T-cell (primary cell): ENCODE data around the gene KRTAP12-3. TPM values are rescaled to one million over a fixed set of nuclear protein-coding genes. Genes with fewer than 3 reads are reported as not detected.
"Not testable (repeated sequence)": the region's sequence is repeated elsewhere in the genome, so short reads cannot be mapped to it uniquely, and the experiment has no call there.

Source experiments
- ATAC-seq, 4 experiments: fragments of 200-7000 bp in 3 of 4; fragments of 150-1000 bp in 1 of 4; cut with Tn5 transposase; replicated peaks in 1 of 4; 1 replicate in 3 of 4; 2 replicates in 1 of 4; pipeline ENCODE4 v1.10.0; 2021; ENCODE audit warnings: moderate library complexity in 3 of 4, mild to moderate bottlenecking in 2 of 4, moderate number of reproducible peaks in 1 of 4
- CTCF ChIA-PET, 2 donors: fragments of 300-600 bp; sonication (Branson Sonifier 250); formaldehyde crosslinking; loops; one replicate each; lab custom pipeline; 2022; ENCODE audit warnings: antibody characterized with exemption in 2 of 2; lab: Charles Lee
- POLR2A ChIA-PET, 2 donors: fragments of 300-600 bp; sonication (Branson Sonifier 250); formaldehyde crosslinking; loops; one replicate each; lab custom pipeline; 2022; ENCODE audit warnings: antibody characterized with exemption in 2 of 2; lab: Charles Lee
- DNase-seq, 35 experiments: peaks; one replicate each; pipeline versions ENCODE4 v3.0.0 to v3.0.0-alpha.2; 2013 to 2023
- H3K27ac ChIP-seq: one replicate; pipeline ENCODE4 v1.5.1; 2013; ENCODE audit warnings: low read length
- H3K27me3 ChIP-seq, 2 experiments: replicated peaks in 1 of 2; 1 replicate in 1 of 2; 2 replicates in 1 of 2; pipeline versions ENCODE4 v1.6.1 to v1.7.0; 2013; ENCODE audit warnings: low read length in 1 of 2, mixed read lengths in 1 of 2; ENCODE audit not compliant: control insufficient read depth in 2 of 2, insufficient read depth in 2 of 2; ENCODE audit errors: extremely low read depth in 1 of 2
- H3K36me3 ChIP-seq, 2 donors: 1 replicate in 1 of 2; 2 replicates in 1 of 2; pipeline versions ENCODE4 v1.6.1 to v1.7.0; 2013; ENCODE audit warnings: low read length in 1 of 2; ENCODE audit not compliant: control insufficient read depth in 2 of 2, insufficient read depth in 1 of 2; ENCODE audit errors: extremely low read depth in 1 of 2
- H3K4me1 ChIP-seq, 2 experiments: 1 replicate in 1 of 2; 2 replicates in 1 of 2; pipeline versions ENCODE4 v1.6.1 to v1.7.0; 2013; ENCODE audit warnings: low read length in 2 of 2, mixed read lengths in 1 of 2; ENCODE audit not compliant: insufficient read depth in 2 of 2, control insufficient read depth in 1 of 2; ENCODE audit errors: extremely low read depth in 1 of 2
- H3K4me3 ChIP-seq, 2 donors: 1 replicate in 1 of 2; 2 replicates in 1 of 2; pipeline versions ENCODE4 v1.5.1 to v1.7.0; 2013; ENCODE audit warnings: mild to moderate bottlenecking in 2 of 2, low read length in 1 of 2, moderate library complexity in 1 of 2; ENCODE audit not compliant: control insufficient read depth in 1 of 2; ENCODE audit errors: extremely low read depth in 1 of 2
- H3K9me3 ChIP-seq: 2 replicates; pipeline ENCODE4 v1.7.0; 2013
- H3K27ac Mint-ChIP-seq, 2 donors: one replicate each; pipeline ENCODE4 v1.8.0; 2020 to 2021; ENCODE audit warnings: mild to moderate bottlenecking in 2 of 2, mixed read lengths in 2 of 2
- H3K27me3 Mint-ChIP-seq, 2 donors: one replicate each; pipeline ENCODE4 v1.8.0; 2021 to 2022; ENCODE audit warnings: mixed read lengths in 2 of 2
- H3K36me3 Mint-ChIP-seq: one replicate; pipeline ENCODE4 v1.8.0; 2021; ENCODE audit warnings: mixed read lengths
- H3K4me1 Mint-ChIP-seq, 3 donors: one replicate each; pipeline ENCODE4 v1.8.0; 2020 to 2022; ENCODE audit warnings: mixed read lengths in 3 of 3, mild to moderate bottlenecking in 1 of 3
- H3K4me3 Mint-ChIP-seq, 3 donors: one replicate each; pipeline ENCODE4 v1.8.0; 2020 to 2022; ENCODE audit warnings: mild to moderate bottlenecking in 3 of 3, mixed read lengths in 3 of 3, moderate library complexity in 3 of 3
- H3K9me3 Mint-ChIP-seq, 3 donors: one replicate each; pipeline ENCODE4 v1.8.0; 2020 to 2022; ENCODE audit warnings: mixed read lengths in 3 of 3
- WGBS: methylation state at CpG from one replicate; pipeline ENCODE4 v1.1.5; 2013; ENCODE audit warnings: missing lambda C conversion rate; ENCODE audit not compliant: insufficient coverage; 5-methylcytosine and 5-hydroxymethylcytosine counted together
- total RNA-seq, 35 experiments: library from RNA in 6 of 35; stranded (reverse) in 6 of 35; fragments of 120-200 nt in 1 of 35; gene quantifications; one replicate each; pipeline versions ENCODE4 v1.2.1 to v1.2.4 and lab custom pipeline; 2013 to 2026

KRTAP12-3 gene
- total RNA-seq, 5 donors from 2014 or later (not counting 1 experiment from before 2014, with no cell fraction given), result not detected

GRCh38 chr21:44625756-44626155, 32.0 kb upstream of the KRTAP12-3 start:
- H3K9me3 Mint-ChIP-seq, result peaks cover 28 to 42% (median 34%) of the 10 kb centered on the region in 3 donors

GRCh38 chr21:44626262-44626661, 31.5 kb upstream of the KRTAP12-3 start:
- H3K4me3 Mint-ChIP-seq, result peak overlapping the region in 1 of 3 donors; percentile 17
- ATAC-seq (peak in 1 of 4 experiments; percentile 54), DNase-seq (peak in 18 of 35 experiments; percentile 10 to 57 (median 22))
- no peaks in the 10 kb centered on the region for H3K27me3 Mint-ChIP-seq
- 26% methylated on average over 9 of the region's 10 CpGs for WGBS
- H3K36me3 Mint-ChIP-seq, result peaks cover 26% of the 10 kb centered on the region
- Histone ChIP-seq H3K36me3 (no peaks in the 10 kb centered on the region), H3K9me3 (peaks cover 4% of the 10 kb centered on the region), H3K4me1 (peaks cover 9 to 58% of the 10 kb centered on the region in 2 experiments), H3K27me3 (no peaks in the 10 kb centered on the region), H3K27ac (no peak overlapping the region), H3K4me3 (no peak overlapping the region)
- no peak overlapping the region for H3K27ac Mint-ChIP-seq
- peaks cover 15 to 32% (median 31%) of the 10 kb centered on the region in 3 donors for H3K4me1 Mint-ChIP-seq
- ChIA-PET POLR2A (no interaction called here), CTCF (interaction anchor here in 1 of 2 donors (0.6 kb wide), 1 partner anchor 1107 kb away, joined by 3 read pairs; no protein-coding TSS in a partner anchor)
- peaks cover 33 to 45% (median 37%) of the 10 kb centered on the region in 3 donors for H3K9me3 Mint-ChIP-seq

More at GRCh38 chr21:44625756-44626155, 32.0 kb upstream of the KRTAP12-3 start:
- ATAC-seq, result no peak
- 100% methylated on average over 1 of the region's 7 CpGs for WGBS
- no peak overlapping the region for H3K4me3 ChIP-seq
- peaks cover 9 to 58% of the 10 kb centered on the region in 2 experiments for H3K4me1 ChIP-seq
- CTCF ChIA-PET, result interaction anchor here in 1 of 2 donors (0.6 kb wide), 1 partner anchor 1108 kb away, joined by 3 read pairs; no protein-coding TSS in a partner anchor
- Mint-ChIP-seq H3K4me3 (peak overlapping the region in 1 of 3 donors; percentile 17), H3K36me3 (peaks cover 23% of the 10 kb centered on the region), H3K4me1 (peaks cover 16 to 32% (median 29%) of the 10 kb centered on the region in 3 donors), H3K27me3 (no peaks in the 10 kb centered on the region), H3K27ac (no peak overlapping the region)
- no peak for DNase-seq
- POLR2A ChIA-PET, result no interaction called here
- H3K9me3 ChIP-seq, result peaks cover 3% of the 10 kb centered on the region
- H3K36me3 ChIP-seq, result no peaks in the 10 kb centered on the region
- H3K27me3 ChIP-seq, result no peaks in the 10 kb centered on the region
- H3K27ac ChIP-seq, result no peak overlapping the region

GRCh38 chr21:44626673-44627143, 31.0 kb upstream of the KRTAP12-3 start, which contains the start of gene KRTAP10-9:
KRTAP10-9 (plus strand) TSS chr21:44627093; CDS start chr21:44627172, 79 bp downstream.
- Histone ChIP-seq H3K27me3 (no peaks in the 10 kb centered on the region), H3K27ac (no peak within 1 kb of the TSS), H3K9me3 (peaks cover 4% of the 10 kb centered on the region), H3K36me3 (no peaks in the 10 kb centered on the region), H3K4me1 (peaks cover 9 to 58% of the 10 kb centered on the region in 2 experiments), H3K4me3 (no peak within 1 kb of the TSS)
- Mint-ChIP-seq H3K27ac (peak within 1 kb of the TSS in 1 of 2 donors; percentile 28), H3K9me3 (peaks cover 35 to 49% (median 40%) of the 10 kb centered on the region in 3 donors), H3K4me3 (peak within 1 kb of the TSS in 1 of 3 donors; percentile 17), H3K27me3 (no peaks in the 10 kb centered on the region), H3K36me3 (peaks cover 28% of the 10 kb centered on the region), H3K4me1 (peaks cover 15 to 32% (median 31%) of the 10 kb centered on the region in 3 donors)
- 53% methylated on average over 5 of the region's 7 CpGs for WGBS
- DNase-seq, result no peak
- ChIA-PET POLR2A (no interaction called here), CTCF (no interaction called here)
- no peak for ATAC-seq

- H3K27ac ChIP-seq, H3K27me3 Mint-ChIP-seq, H3K9me3 ChIP-seq, H3K4me3 ChIP-seq, CTCF ChIA-PET, DNase-seq, POLR2A ChIA-PET, H3K4me3 Mint-ChIP-seq, ATAC-seq, H3K27me3 ChIP-seq, H3K36me3 ChIP-seq: not testable (repeated sequence)
- Mint-ChIP-seq H3K27ac (peak overlapping the region in 1 of 2 donors; percentile 28), H3K4me1 (peaks cover 15 to 32% (median 31%) of the 10 kb centered on the region in 3 donors), H3K9me3 (peaks cover 38 to 53% (median 43%) of the 10 kb centered on the region in 3 donors), H3K36me3 (peaks cover 32% of the 10 kb centered on the region)
- WGBS, result 88% methylated on average over 14 of the region's 20 CpGs
- H3K4me1 ChIP-seq, result peaks cover 9 to 58% of the 10 kb centered on the region in 2 experiments
These were observed 30.4 kb upstream of the KRTAP12-3 start for GRCh38 chr21:44627181-44627822.

GRCh38 chr21:44627831-44628233, 29.9 kb upstream of the KRTAP12-3 start:
- H3K4me1 Mint-ChIP-seq, result peaks cover 15 to 32% (median 31%) of the 10 kb centered on the region in 3 donors
- 100% methylated on average over 1 of the region's 15 CpGs for WGBS

GRCh38 chr21:44628707-44629391, 28.9 kb upstream of the KRTAP12-3 start:
- Mint-ChIP-seq H3K36me3 (peaks cover 27% of the 10 kb centered on the region), H3K4me1 (peaks cover 15 to 32% (median 31%) of the 10 kb centered on the region in 3 donors), H3K9me3 (peaks cover 25 to 50% (median 33%) of the 10 kb centered on the region in 3 donors), H3K27ac (no peak overlapping the region), H3K4me3 (no peak overlapping the region), H3K27me3 (no peaks in the 10 kb centered on the region)
- no peak overlapping the region for H3K4me3 ChIP-seq
- no peak overlapping the region for H3K27ac ChIP-seq
- H3K4me1 ChIP-seq, result peaks cover 9 to 58% of the 10 kb centered on the region in 2 experiments
- H3K36me3 ChIP-seq, result no peaks in the 10 kb centered on the region
- H3K9me3 ChIP-seq, result peaks cover 3% of the 10 kb centered on the region
- no peak for DNase-seq
- WGBS, result 89% methylated on average over 13 of the region's 18 CpGs
- CTCF ChIA-PET, result interaction anchor here in 1 of 2 donors (0.6 kb wide), 2 partner anchors 10 to 113 kb away, joined by 3 read pairs; no protein-coding TSS in a partner anchor
- H3K27me3 ChIP-seq, result no peaks in the 10 kb centered on the region
- no peak for ATAC-seq
- POLR2A ChIA-PET, result interaction anchor here in 1 of 2 donors (0.6 kb wide), 1 partner anchor 18 kb away, joined by 5 read pairs; no protein-coding TSS in a partner anchor

More at GRCh38 chr21:44627831-44628233, 29.9 kb upstream of the KRTAP12-3 start:
- H3K36me3 ChIP-seq, H3K4me3 ChIP-seq, H3K4me3 Mint-ChIP-seq, H3K27ac Mint-ChIP-seq, H3K27me3 Mint-ChIP-seq, H3K27ac ChIP-seq, ATAC-seq, DNase-seq, POLR2A ChIA-PET, H3K9me3 ChIP-seq, H3K27me3 ChIP-seq, CTCF ChIA-PET: not testable (repeated sequence)
- H3K9me3 Mint-ChIP-seq, result peaks cover 33 to 49% (median 38%) of the 10 kb centered on the region in 3 donors
- peaks cover 9 to 58% of the 10 kb centered on the region in 2 experiments for H3K4me1 ChIP-seq
- peaks cover 27% of the 10 kb centered on the region for H3K36me3 Mint-ChIP-seq
